Astrocyte of the hippocampus (primary cell): Measurements from ENCODE around the gene NME4.
"Not testable (repeated sequence)": the region's sequence is repeated elsewhere in the genome, so short reads cannot be mapped to it uniquely, and the experiment has no call there.

Source experiments
- DNase-seq: peaks from one replicate; pipeline ENCODE4 v3.0.0; 2011; ENCODE audit warnings: low read depth, low spot score

Gene NME4

DNA sequence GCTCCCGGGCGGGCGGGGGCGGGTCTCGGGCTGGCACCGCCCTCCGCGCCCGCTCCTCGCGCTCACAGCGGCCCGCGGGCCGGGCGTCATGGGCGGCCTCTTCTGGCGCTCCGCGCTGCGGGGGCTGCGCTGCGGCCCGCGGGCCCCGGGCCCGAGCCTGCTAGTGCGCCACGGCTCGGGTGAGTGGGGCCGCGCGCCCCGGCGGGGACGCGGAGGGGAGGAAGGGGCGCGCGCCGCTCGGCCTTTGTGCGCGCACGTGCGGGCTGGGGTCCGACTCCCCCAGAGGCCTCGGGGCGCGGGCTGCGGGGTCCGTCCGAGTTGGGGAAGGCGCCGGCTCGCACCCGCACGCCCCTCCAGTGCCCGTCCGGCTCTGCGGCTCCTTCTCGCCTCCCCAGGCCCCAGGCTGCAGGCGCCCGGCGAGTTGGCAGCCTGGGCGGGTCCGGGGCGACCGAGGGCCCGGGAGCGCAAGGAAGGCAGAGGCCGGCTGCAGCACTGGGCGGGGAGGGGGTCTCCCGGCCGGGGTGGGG is at the start of gene NME4:
NME4 (plus strand) TSS at position 65 of the 527 bp plus-strand sequence; CDS start at position 89, 24 bp downstream.
- DNase-seq = peak; percentile 60

DNA sequence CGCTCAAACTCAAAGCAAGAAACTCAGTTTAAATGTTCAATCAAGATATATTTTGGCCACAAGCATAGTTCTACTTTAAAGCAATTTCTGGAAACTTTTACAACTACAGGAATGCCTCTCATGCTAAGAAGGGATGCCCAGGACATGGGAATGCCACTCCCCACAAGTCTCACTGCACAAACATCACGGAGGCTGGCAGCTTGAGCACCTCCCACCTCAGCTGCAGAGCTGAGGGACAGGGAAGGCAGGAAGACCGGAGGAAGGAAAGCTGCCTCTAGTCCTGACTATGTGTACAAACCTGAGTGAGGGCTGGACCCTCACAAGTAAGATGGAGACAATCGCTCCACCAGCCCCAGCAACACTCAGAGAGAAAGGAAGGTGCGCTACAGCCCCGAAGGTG is 49.8 kb upstream of the NME4 start:
- DNase-seq = no peak

DNA sequence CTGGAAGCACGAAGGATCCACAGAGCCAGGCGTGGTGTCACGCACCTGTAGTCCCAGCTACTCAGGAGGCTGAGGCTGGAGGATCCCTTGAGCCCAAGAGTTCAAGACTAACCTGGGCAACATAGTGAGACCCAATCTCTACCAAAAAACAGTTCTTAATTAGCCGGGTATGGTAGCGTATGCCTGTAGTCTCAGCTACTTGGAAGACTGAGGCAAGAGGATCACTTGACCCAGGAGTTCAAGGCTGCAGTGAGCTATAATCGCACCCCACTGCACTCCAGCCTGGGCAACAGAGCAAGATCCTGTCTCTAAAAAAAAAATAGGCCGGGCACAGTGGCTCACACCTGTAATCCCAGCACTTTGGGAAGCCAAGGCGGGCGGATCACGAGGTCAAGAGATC is 48.5 kb upstream of the NME4 start:
- DNase-seq = not testable (repeated sequence)

DNA sequence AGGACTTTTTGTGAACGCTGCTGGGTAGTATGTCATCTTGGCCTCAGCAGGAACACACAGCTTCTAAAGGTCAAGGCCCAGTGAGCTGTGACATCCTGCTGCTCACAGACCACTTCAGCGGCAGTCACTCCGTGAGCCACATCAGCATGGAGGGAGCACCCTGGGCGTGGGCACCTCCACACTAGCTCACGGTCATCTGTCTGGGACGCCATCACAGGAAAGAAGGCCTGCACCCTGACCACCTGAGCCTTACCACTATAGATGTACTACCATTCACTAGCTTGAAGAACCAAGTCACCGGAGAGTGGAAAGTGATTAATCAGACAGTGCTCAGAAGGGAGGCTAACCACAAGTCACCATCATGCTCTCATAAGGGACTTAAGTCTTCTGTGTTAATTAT is 47.8 kb upstream of the NME4 start:
- no peak for DNase-seq

DNA sequence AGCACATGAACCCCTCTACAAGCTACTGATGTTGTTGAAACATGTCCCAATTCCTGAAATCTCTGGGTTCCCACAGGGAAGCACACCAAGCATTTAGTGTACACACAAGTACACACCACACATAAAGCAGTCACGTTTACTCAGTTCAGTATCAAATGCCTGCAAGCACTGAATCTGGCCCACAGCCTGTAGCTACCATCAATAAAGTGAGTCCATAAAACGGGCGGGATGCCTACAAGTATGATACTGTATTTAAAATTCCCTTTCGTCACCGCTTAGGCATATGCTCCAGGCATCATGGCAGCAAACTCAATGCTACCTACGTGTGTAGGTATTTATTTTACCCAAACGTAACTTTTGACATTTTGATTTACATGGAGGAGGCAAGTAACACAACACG is 46.8 kb upstream of the NME4 start:
- no peak for DNase-seq

DNA sequence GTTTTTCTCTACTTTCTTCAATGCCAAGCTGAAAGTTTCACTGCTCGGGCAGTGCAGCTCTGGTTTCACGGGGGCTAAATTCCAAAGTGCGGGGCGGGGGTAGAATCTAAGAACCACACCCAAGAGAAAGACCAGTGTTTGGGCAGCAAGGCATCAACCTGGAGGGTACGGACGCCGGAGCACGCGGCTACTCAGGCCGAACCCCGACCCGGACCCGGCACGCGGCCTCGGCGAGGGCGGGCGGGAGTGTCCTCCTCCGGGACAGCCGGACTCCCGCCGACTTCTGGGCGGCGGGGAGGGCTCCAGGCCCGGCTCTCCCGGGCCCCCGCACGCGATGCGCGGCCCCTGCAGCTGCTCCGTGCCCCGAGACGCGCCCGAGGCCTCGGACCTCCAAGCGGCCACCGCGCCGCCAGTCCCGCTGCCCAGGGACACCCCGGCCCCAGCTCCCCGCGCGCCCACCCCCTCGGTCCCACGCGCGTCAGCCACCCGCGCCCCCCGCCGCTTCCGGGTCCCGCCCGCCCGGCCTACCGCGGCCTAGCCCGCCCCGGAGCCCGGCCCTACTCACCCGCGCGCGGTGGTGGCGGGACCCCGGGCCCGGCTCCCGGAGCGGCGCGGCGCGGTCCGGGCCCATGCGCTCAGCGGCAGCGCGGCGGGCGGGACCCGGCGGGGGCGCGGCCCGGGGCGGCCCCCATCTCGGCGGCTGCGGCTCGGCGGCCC is 45.0 kb upstream of the NME4 start:
- peak; percentile 47 for DNase-seq

DNA sequence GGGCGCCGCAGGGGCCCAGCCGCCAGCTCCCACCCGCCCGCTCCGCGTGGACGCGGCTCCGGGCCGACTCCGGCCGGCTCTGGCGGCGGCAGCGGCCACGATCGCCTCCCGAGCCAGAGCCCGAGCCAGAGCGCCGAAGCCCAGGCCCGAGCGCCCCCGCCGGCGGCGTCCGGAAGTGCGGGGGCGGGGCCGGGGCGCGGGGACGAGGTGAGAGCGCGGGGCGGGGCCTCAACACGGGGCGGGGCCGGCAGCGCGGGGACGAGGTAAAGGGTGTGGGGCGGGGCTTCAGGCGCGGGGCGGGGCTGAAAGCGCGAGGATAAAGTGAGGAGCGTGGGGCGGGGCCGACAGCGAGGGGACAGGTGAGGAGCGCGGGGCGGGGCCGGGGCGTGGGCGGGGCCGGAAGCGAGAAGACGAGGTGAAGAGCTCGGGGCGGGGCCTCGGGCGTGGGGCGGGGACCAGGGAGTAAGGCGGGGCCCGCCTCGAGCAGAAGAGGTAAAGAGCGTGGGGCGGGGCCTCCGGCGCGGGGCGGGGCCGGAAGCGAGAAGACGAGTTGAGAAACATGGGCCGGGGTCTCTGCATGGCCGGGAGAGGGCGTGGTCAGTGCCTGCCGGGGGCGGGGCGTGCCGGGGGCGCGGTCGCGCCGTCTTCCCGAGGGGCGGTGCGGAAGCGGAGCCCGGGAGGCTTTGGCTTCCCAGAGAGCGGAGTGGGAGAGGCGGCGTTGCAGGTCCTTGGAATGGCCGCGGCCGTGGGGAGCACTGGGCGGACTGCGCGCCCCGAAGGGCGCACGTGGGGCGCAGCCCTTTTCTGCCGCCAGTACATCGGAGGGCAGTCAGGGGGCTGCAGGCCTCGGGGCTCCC is 44.2 kb upstream of the NME4 start, which contains the start of gene AXIN1:
AXIN1 (minus strand) TSS at position 177 of the 857 bp plus-strand sequence. CDS start 5,698 bp downstream, outside the sequence.
- peak; percentile 97 for DNase-seq

DNA sequence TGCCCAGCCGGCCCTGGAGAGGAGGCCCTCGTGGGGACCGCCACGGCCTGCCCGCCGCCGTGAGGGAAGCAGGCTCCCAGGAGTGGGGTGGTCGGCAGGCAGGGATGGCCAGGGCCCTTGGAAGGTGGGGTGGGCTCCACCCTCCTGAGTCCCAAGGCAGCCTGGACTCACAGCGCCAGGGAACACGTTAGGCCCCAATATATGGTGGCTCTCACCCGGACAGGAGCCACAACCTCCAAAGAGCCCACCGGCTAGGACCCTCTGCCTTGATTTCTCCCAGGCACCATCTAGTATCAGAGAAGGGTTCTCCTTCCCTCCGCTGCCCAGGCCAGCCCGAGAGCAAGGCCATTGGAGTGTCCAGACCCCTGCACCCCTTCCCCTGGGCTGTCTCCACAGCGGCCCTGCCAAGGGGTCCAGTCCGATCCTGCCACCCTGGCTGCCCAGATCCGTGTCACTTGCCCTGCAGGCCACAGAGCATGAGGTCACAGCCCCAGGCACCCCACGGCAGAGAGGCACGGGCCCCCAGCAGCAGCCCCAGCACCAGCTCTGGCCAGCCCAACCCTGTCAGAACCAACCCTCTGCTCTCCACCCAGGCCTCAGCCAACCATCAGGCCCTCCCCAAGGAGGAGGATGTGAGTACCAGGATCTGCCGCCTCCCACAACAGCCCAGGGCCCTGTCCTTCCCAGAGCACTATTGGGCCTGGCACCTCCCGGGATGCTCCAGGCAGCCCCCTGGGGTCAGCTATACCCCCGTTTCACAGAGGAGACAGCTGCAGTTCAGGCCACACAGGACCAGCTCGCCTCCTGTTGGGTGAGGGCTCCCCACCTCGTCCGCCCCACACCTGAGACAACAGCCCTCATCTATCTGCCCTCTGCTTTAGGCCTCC is 43.4 kb upstream of the NME4 start:
- DNase-seq = no peak

DNA sequence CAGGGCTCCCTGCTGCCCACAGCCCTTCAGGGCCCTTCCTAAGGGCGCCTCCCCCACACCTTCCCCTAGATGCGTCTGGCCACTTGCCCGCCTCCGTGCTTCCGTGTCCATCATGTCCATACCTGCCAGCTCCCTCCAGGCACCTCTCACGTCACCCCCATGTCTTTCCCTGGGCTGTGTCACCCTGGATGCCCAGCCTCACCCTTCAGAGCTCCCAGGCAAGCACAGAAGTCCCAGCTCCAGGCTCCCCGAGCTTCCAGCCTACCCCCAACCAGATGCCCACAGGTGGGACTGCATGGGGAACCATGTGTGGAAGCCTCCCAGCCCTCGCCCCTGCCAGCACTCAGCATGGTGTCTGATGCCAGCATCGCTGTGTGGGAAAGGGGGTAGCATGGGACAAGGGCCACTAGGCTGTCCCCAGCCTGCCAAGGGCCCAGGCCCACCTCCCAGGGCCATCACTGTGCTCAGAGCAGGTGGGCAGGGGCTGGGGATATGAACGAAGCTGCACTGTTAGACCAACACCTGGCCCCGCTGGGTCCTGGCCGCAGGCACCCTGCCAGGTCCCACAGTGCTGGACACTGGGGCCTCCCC is 42.6 kb upstream of the NME4 start:
- no peak for DNase-seq

DNA sequence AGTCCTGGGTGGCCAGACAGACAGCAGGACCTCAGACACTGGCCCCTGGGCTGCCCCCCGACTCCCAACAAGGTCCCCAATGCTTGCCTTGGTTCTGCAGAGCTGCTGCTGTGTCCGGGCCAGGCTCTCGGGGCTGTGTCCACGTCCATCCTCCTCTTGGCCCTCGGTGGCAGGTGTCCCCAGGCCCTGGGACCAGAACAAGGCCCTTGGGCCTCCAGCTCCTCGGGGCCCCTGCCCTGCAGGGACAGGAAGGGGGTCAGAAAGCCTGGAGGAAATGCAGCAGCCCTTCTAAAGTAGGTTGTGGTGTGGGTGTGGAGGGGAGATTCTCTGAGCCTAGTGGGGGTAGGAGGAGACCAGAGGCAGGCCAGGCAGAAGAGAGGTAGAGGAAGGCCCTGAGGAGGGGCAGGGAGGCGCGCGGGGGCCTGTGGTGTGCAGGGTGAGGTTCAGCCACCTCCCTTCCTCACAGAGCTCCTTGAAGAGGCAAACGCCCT is 42.0 kb upstream of the NME4 start:
- DNase-seq = no peak

DNA sequence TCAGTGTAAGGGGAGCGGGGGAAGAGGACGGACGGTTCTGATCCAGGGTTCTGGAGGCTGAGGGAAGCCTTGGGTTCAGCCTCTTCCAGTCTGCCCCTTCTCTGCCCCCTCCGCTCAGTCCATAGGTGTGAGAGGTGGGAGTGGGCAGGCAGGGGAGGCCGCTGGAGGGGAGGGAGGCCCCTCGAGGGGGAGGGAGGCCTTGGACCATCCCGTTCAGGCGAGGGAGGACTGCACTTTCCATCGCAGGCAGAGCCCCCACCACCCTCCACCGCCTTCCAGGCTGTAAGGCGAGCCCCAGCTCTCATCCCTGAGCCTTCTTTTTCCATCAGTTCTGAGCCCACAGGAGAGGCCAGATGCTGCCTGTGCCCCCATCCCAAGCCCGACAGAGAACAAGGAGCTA is 40.3 kb upstream of the NME4 start:
- DNase-seq = no peak

DNA sequence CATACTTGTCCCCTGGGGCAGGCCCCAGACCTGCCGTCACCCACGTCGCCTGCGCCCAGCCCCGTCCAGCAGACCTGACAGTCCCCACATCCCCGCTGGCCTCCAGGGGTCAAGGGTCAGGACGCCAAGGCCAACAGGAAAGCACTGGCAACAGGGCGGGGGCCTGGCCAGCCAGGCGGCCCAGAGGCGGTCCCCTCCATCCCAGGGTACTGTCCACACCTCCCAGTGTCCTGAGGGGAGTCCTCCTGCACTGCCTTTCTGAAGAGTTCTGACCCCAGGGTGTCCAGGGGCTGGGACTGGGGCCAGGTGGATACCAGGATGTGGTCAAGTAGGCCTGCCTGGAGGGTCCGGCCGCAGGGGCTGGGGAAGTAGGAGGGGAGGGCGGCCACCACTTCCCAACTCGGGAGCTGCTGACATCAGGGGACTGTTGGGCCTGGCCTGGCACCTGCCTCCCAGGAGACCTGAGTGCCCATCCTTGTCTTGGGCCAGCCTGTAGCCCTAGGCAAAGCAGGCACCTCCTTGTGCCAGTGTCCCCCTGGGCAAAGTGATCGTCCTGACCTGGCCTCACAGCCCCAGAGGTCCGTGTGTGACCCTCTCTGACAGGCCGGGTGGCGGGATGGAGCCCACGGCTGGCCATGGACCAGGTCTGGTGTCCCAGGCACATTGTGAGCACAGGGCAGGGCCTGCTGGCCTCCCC is 37.8 kb upstream of the NME4 start:
- no peak for DNase-seq

DNA sequence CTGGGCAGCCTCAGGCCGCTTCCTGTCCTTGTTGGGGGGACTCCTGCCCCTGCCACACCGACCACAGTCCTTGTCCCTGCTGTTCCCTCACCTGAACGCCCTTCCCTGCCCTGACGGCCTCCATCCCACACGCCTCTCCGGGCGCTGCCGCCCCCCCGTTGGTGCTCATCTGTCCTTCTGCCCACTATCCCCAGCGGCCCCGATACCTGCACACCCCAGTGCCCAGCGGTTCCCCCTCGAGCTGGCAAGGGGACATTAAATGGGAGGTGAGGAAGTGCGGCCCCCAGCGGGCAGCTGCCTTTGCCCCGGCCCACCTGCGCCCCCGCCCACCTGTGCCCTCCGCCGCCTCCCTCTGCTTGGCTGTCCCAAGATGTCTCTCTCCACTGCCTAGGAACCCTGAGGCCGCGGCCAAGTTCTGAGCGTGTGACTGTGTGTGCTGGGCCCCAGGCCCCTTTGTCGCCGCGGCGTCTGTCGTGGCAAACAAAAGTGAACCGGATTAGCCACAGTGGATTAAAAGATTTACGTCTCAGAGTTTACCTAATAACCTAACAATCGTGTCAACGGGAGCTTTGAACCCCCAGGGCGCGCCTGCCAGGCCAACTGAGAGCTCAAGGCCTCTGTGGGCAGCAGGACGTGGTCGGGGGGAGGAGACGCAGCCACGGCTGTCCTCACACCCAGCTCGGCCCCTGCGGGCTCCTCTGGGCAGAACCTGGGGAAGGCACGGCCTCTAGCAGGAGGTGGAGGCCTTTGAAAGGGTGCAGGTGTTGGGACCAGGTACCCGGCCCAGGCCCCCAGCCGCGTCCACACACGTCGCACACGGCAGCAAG is 36.9 kb upstream of the NME4 start:
- no peak for DNase-seq

DNA sequence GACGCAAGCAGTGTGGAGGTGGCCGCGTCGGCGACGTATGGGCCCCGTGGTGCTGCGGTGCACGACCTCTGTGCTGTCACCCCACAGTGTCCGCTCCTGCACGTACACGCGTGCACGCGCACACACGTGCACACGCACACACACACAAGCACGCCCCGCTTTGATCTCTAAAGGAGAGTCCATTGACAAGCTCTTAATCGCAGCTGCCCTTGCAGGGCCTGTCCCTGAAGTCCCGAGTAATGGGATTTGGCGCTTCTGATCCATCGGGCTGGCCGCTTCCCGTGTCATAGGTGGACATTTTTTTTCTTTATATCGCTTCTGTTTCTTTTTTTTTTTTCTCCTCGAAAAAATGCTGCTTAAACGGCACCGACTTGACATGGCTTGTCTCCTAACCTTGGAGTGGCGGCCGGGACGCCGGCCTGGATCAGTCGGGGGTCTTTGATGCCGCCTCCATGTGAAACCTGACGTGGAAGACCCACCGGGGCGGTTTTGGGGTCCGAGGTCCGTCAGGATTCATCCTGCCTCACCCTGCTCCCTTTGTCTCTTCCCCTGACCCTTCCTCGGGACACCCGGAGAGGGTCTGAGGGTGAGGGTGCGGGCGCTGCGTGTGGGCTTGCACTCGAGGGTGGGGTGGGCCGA is 36.2 kb upstream of the NME4 start:
- DNase-seq = no peak

DNA sequence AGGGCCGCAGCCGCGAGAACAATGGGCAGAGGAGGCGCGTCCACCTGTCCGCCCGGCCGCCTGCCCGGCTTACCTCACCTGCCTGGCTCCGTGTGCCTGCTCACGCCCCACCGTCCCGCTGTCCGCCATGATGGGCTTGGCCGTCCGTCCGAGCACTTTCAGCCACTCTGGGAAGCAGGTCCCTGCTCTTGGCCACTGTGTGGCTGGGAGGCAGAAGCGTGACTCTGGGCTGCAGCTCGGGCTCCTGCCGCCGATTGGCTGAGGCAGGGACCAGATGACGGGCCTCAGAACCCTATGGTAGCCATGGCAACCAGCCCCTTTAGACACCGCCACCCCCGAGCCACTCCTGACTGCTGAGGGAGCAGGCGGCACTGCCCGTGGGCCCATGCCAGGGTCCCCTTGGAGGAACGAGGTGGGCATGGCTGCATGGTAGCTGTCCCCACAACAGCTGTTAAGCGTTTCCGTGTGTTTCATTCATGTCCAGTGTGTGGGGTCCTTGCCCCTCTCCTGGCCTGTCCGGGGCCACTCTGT is 35.6 kb upstream of the NME4 start:
- no peak for DNase-seq

DNA sequence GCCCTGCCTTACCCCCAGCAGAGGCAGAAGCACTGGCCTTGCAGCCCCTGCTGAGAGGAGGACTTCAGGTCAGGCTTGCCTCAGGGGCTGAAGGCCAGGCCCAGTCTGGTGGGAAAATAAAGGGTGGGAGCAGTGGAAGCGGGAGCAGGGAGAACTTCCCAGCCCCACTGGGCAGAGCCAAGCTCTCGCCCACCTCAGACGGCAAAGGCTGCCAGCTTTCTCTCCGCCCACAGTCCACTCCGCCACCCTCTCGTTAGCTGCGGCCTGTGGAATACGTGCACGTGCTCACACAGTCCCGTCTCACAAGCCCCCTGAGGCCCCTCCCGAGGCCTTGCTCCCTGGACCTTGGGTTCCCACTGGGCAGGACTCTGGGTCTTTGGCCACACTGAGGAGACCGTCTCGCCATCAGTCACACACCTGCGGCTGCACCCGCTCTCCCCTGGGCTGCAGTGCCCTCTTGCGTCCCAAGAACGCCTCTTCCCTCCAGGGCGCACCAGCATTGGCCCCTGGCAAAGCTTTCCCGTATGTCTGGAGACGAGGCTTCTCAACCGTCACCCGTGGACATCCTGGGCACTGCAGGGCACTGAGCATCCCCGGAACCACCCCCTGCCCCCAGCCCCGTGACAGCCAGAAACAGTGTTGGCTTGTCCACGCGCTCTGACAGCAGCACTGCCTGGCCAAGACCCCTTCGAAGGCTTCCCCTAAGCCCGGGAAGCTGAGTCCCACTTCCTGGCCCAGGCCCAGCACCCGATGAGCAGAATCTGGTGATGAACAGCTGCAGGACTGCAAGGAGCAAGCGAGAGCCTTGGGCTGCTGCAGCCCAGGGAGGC is 34.9 kb upstream of the NME4 start:
- peak; percentile 86 for DNase-seq

DNA sequence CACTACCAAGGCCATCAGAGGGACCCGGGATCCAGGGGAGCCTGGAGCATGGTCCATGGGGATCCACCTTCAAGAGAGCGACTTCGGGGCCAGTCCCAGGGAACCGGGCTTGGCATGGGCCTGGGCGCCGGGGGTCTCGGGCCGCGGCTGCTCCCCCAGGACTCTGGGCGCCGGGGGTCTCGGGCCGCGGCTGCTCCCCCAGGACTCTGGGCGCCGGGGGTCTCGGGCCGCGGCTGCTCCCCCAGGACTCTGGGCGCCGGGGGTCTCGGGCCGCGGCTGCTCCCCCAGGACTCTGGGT is 34.3 kb upstream of the NME4 start:
- DNase-seq = not testable (repeated sequence)

DNA sequence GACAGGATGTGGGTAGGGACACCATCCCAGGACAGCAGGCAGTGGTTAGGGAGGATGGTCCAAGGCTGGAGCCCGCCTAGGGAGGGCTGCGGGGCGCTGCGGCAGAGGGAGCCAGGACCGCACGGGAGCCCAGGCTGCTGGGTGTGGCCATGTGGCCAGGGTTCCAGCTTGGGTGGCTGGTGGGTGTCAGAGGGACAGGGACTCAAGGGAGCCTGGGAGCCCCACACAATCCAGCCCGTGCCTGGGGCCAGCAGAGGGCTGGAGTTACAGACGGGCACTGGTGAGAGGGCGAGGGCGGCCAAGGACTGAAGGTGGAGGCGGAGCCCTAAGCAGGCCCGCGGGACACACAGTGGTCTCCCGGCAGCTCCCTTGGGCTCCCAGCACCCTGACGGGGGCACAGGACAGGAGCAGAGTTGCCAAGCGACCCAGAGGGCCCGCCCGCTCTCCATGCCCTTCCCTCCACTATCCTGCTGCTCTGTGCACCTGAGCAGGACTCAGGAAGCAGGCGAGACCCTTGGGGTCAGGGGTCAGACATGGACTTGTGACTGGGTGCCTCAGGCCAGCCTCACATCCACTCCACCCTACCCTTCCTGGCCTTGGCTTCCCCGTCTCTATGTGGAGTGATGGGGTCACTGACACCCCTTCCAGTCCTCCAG is 33.8 kb upstream of the NME4 start:
- no peak for DNase-seq
